VCaP (cell line): ENCODE measurements around the gene A2ML1.
"Not testable (repeated sequence)": the region's sequence is repeated elsewhere in the genome, so short reads cannot be mapped to it uniquely, and the experiment has no call there.

ENCODE experiments used
- H3K27ac ChIP-seq: fragments of 450-650 bp; 2 replicates; pipeline ENCODE4 v1.5.1; 2017
- CTCF ChIP-seq: fragments of 450-650 bp; conservative IDR thresholded peaks from 2 replicates; pipeline ENCODE4 v1.5.1; 2017; ENCODE audit warnings: mild to moderate bottlenecking, moderate library complexity

A2ML1 gene

DNA sequence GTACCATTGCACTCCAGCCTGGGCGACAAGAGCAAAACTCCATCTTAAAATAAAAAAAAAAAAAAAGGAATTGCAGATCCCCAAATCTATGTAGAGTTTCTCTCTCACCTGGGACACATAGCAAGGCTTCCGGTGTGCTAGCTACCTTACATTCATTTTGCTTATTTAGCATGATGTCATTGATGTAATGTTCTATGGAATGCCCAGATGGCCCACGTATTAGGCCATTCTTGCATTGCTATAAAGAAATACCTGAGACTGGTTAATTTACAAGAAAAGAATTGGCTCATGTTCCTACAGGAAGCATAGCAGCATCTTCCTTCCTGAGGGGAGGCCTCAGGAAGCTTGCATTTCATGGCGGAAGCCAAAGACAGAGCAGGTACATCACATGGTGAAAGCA, 36.9 kb upstream of the A2ML1 start:
- H3K27ac ChIP-seq = no peak overlapping the region
- TF ChIP-seq CTCF = no peak

- not testable (repeated sequence) for H3K27ac ChIP-seq
Observed at GRCh38 chr12:8787206-8787605, 35.2 kb upstream of the A2ML1 start.

DNA sequence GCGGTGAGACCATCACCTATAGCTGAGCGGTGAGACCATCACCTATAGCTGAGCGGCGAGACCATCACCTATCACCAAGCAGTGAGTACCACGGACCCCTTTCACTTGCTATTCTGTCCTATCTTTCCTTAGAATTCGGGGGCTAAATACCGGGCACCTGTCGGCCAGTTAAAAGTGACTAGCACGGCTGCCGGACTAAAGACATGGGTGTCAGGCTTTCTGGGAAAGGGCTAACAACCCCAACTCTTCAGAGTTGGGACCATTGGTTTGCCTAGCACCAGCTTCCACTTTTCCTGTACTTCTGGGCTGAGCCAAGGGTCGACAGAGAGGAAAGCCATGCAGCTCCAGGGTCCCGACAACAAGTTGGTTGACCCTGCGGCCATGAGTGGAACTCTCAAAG, 33.7 kb upstream of the A2ML1 start:
- H3K27ac ChIP-seq = not testable (repeated sequence)

GRCh38 chr12:8789341-8790013, 32.9 kb upstream of the A2ML1 start:
- H3K27ac ChIP-seq = not testable (repeated sequence)

DNA sequence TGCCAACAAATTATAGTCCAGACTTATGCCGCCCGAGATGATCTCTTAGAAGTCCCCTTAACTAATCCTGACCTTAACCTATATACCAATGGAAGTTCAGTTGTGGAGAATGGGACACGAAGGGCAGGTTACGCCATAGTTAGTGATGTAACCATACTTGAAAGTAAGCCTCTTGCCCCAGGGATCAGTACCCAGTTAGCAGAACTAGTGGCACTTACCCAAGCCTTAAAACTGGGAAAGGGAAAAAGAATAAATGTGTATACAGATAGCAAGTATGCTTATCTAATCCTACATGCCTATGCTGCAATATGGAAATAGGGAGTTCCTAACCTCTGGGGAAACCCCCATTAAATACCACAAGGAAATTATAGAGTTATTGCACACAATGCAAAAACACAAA, 29.2 kb upstream of the A2ML1 start:
- H3K27ac ChIP-seq = not testable (repeated sequence)

- H3K27ac ChIP-seq = not testable (repeated sequence)
Observed at GRCh38 chr12:8794611-8795010, 27.8 kb upstream of the A2ML1 start.

DNA sequence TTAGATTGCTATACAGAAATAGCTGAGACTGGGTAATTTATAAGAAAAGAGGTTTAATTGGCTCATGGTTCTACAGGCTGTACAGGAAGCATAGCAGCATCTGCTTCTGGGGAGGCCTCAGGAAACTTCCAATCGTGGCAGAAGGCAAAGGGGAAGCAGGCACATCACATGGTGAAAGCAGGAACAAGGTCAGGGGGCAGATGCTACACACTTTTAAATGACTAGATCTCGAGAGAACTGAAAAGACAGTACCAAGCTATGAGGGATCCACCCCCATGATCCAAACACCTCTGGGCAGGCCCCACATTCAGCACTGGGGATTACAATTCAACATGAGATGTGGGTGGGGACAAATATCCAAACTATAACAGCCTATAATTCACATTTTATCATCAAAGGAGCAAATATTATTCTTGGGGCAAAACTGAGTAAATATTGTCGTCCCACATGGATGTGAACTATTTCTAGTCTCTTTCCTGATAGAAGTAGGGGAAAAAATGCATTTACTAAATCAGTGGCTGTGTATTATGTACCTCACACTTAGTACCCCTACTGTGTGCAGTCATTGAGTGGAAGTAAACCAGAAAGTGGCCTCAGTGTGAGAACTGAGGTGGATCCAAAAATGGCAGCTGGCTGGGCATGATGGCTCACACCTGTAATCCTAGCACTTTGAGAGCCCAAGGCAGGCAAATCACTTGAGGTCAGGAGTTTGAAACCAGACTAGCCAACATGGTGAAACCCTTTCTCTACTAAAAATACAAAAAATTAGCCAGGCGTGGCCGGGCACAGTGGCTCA, 25.4 kb upstream of the A2ML1 start:
- no peak for TF ChIP-seq CTCF
- H3K27ac ChIP-seq = no peak overlapping the region

GRCh38 chr12:8801213-8801612, 21.2 kb upstream of the A2ML1 start:
- not testable (repeated sequence) for H3K27ac ChIP-seq

DNA sequence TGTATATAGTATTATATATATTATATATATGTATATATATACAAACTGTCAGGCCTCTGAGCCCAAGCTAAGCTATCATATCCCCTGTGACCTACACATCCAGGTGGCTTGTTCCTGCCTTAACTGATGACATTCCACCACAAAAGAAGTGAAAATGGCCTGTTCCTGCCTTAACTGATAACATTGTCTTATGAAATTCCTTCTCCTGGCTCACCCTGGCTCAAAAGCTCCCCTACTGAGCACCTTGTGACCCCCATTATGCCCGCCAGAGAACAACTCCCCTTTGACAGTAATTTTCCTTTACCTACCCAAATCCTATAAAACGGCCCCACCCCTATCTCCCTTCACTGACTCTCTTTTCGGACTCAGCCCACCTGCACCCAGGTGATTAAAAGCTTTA, 17.6 kb upstream of the A2ML1 start:
- H3K27ac ChIP-seq = not testable (repeated sequence)

- not testable (repeated sequence) for H3K27ac ChIP-seq
Observed at GRCh38 chr12:8805487-8805886, 16.9 kb upstream of the A2ML1 start.

DNA sequence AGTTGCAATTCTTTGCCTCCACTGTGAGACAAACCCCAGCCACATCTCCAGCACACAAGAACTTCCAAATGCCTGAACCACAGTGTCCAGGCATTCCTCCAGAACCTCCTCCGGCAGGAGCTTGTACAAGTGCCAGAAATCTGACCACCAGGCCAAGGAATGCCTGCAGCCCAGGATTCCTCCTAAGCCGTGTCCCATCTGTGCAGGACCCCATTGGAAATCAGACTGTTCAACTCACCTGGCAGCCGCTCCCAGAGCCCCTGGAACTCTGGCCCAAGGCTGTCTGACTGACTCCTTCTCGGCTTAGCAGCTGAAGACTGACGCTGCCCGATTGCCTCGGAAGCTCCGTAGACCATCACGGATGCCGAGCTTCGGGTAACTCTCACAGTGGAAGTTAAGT, 15.3 kb upstream of the A2ML1 start:
- not testable (repeated sequence) for H3K27ac ChIP-seq

DNA sequence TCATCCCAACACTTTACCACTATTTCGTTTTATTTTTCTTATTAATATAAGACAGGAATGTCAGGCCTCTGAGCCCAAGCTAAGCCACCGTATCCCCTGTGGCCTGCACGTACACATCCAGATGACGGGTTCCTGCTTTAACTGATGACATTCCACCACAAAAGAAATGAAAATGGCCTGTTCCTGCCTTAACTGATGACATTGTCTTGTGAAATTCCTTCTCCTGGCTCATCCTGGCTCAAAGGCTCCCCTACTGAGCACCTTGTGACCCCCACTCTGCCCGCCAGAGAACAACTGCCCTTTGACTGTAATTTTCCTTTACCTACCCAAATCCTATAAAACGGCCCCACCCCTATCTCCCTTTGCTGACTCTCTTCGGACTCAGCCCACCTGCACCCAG, 12.3 kb upstream of the A2ML1 start:
- H3K27ac ChIP-seq = not testable (repeated sequence)

GRCh38 chr12:8813572-8814357, 8.7 kb upstream of the A2ML1 start:
- no peak overlapping the region for H3K27ac ChIP-seq
- TF ChIP-seq CTCF = no peak
